Loucy (cell line): ENCODE data around the gene FHOD1.

Source experiments
- H2AFZ ChIP-seq: fragments of 200-600 bp; sonication (generic); 2 replicates; pipeline ENCODE4 v1.6.0; 2016; ENCODE audit warnings: antibody characterized with exemption, mild to moderate bottlenecking, low read length, moderate library complexity
- H3F3A ChIP-seq: fragments of 200-600 bp; 2 replicates; pipeline ENCODE4 v1.6.0; 2016; ENCODE audit warnings: antibody characterized with exemption, low read depth, mild to moderate bottlenecking
- H3K27me3 ChIP-seq: fragments of 200-600 bp; sonication (generic); 2 replicates; pipeline ENCODE4 v1.6.1; 2014; ENCODE audit warnings: low read length, mild to moderate bottlenecking; ENCODE audit not compliant: insufficient read depth, poor library complexity, severe bottlenecking
- H3K36me3 ChIP-seq: fragments of 200-600 bp; sonication (generic); 2 replicates; pipeline ENCODE4 v1.6.1; 2016; ENCODE audit warnings: low read length; ENCODE audit not compliant: insufficient read depth
- H3K4me1 ChIP-seq: fragments of 200-600 bp; sonication (generic); 2 replicates; pipeline ENCODE4 v1.5.1; 2014; ENCODE audit warnings: low read length, mild to moderate bottlenecking; ENCODE audit not compliant: insufficient read depth, poor library complexity, severe bottlenecking
- H3K4me2 ChIP-seq: fragments of 200-600 bp; sonication (generic); 2 replicates; pipeline ENCODE4 v1.6.0; 2014; ENCODE audit warnings: antibody characterized with exemption, low read length, low read depth, mild to moderate bottlenecking; ENCODE audit not compliant: poor library complexity, severe bottlenecking
- H3K4me3 ChIP-seq: fragments of 200-600 bp; sonication (generic); 2 replicates; pipeline ENCODE4 v1.5.1; 2014; ENCODE audit warnings: low read length, mild to moderate bottlenecking, mixed read lengths; ENCODE audit not compliant: poor library complexity, severe bottlenecking
- H3K79me2 ChIP-seq: fragments of 200-600 bp; sonication (generic); 2 replicates; pipeline ENCODE4 v1.6.1; 2014; ENCODE audit warnings: low read length; ENCODE audit not compliant: insufficient read depth
- H3K9ac ChIP-seq: fragments of 200-600 bp; sonication (generic); 2 replicates; pipeline ENCODE4 v1.6.0; 2014; ENCODE audit warnings: mild to moderate bottlenecking, low read depth, low read length, moderate library complexity; ENCODE audit not compliant: poor library complexity, severe bottlenecking
- H3K9me2 ChIP-seq: fragments of 200-600 bp; sonication (generic); replicated peaks from 2 replicates; pipeline ENCODE4 v1.6.1; 2016; ENCODE audit warnings: low read depth, low read length, mixed read lengths
- H3K9me3 ChIP-seq: fragments of 200-600 bp; sonication (generic); 2 replicates; pipeline ENCODE4 v1.6.1; 2014; ENCODE audit warnings: mild to moderate bottlenecking, antibody characterized with exemption, low read length, low read depth; ENCODE audit not compliant: insufficient read depth
- H4K20me1 ChIP-seq: fragments of 200-600 bp; sonication (generic); 2 replicates; pipeline ENCODE4 v1.6.0; 2014; ENCODE audit warnings: antibody characterized with exemption, low read length, mild to moderate bottlenecking; ENCODE audit not compliant: insufficient read depth, poor library complexity, severe bottlenecking
- CTCF ChIP-seq: fragments of 200-600 bp; sonication (generic); conservative IDR thresholded peaks from 2 replicates; pipeline ENCODE4 v1.5.1; 2014; ENCODE audit warnings: mild to moderate bottlenecking, antibody characterized with exemption, low read length
- EZH2phosphoT487 ChIP-seq: fragments of 200-600 bp; IDR thresholded peaks from 2 replicates; pipeline ENCODE4 v1.6.1; 2018; ENCODE audit warnings: antibody characterized with exemption, mild to moderate bottlenecking, moderate library complexity, borderline replicate concordance

Gene FHOD1

GRCh38 chr16:67248401-67249177 lies 1.3 kb upstream of the FHOD1 start, which contains the start of gene SLC9A5:
Gene SLC9A5 (plus strand): TSS chr16:67248979. CDS start chr16:67249015, 36 bp downstream.
- H3K4me1 ChIP-seq: peaks cover 55% of the 10 kb centered on the region
- H4K20me1 ChIP-seq: peaks cover 16% of the 10 kb centered on the region
- H3K9me3 ChIP-seq: no peaks in the 10 kb centered on the region
- H3K36me3 ChIP-seq: no peaks in the 10 kb centered on the region
- TF ChIP-seq CTCF (peak; percentile 16), EZH2phosphoT487 (no peak)
- no peaks in the 10 kb centered on the region for H3K27me3 ChIP-seq
- peak within 1 kb of the TSS; percentile 99 for H3K4me2 ChIP-seq
- H3F3A ChIP-seq: peaks cover 8% of the 10 kb centered on the region
- peak within 1 kb of the TSS; percentile 86 for H2AFZ ChIP-seq
- H3K4me3 ChIP-seq: peak within 1 kb of the TSS; percentile 88
- H3K79me2 ChIP-seq: peaks cover 24% of the 10 kb centered on the region; the same call in 1 of the 2 replicates
- peak within 1 kb of the TSS; percentile 83 for H3K9ac ChIP-seq
- no peaks in the 10 kb centered on the region for H3K9me2 ChIP-seq

- Histone ChIP-seq H3F3A (peaks cover 8% of the 10 kb centered on the region), H3K9ac (peak overlapping the region; percentile 83), H3K4me3 (peak overlapping the region; percentile 88), H3K9me2 (no peaks in the 10 kb centered on the region), H2AFZ (peak overlapping the region; percentile 86), H3K9me3 (no peaks in the 10 kb centered on the region), H4K20me1 (peaks cover 19% of the 10 kb centered on the region), H3K79me2 (peaks cover 29% of the 10 kb centered on the region; the same call in 1 of the 2 replicates), H3K4me1 (peaks cover 61% of the 10 kb centered on the region), H3K36me3 (no peaks in the 10 kb centered on the region), H3K4me2 (peak overlapping the region; percentile 99), H3K27me3 (no peaks in the 10 kb centered on the region)
- TF ChIP-seq CTCF: no peak
- no peak for TF ChIP-seq EZH2phosphoT487
Observed at GRCh38 chr16:67248073-67248400, 756 bp upstream of the FHOD1 start.

- no peaks in the 10 kb centered on the region for H3K36me3 ChIP-seq
- peaks cover 8% of the 10 kb centered on the region for H3F3A ChIP-seq
- peak overlapping the region; percentile 88 for H3K4me3 ChIP-seq
- no peaks in the 10 kb centered on the region for H3K9me2 ChIP-seq
- peaks cover 19% of the 10 kb centered on the region for H4K20me1 ChIP-seq
- peaks cover 40% of the 10 kb centered on the region; the same call in 1 of the 2 replicates for H3K79me2 ChIP-seq
- H3K9me3 ChIP-seq: no peaks in the 10 kb centered on the region
- peak overlapping the region; percentile 86 for H2AFZ ChIP-seq
- H3K27me3 ChIP-seq: no peaks in the 10 kb centered on the region
- H3K4me1 ChIP-seq: peaks cover 71% of the 10 kb centered on the region
- H3K9ac ChIP-seq: peak overlapping the region; percentile 83
- no peak for TF ChIP-seq CTCF
- TF ChIP-seq EZH2phosphoT487: no peak
- peak overlapping the region; percentile 99 for H3K4me2 ChIP-seq
Observed at GRCh38 chr16:67246756-67247191, 507 bp downstream of the FHOD1 start.
